ENCODE measurements around the gene EDIL3. TPM values are rescaled to one million over a fixed set of nuclear protein-coding genes. Genes with fewer than 3 reads are reported as not detected.

Gene EDIL3
- polyA plus RNA-seq, 1 donor (not counting 4 experiments of a cell fraction or from before 2014, with no cell fraction given): 0.34 TPM

DNA sequence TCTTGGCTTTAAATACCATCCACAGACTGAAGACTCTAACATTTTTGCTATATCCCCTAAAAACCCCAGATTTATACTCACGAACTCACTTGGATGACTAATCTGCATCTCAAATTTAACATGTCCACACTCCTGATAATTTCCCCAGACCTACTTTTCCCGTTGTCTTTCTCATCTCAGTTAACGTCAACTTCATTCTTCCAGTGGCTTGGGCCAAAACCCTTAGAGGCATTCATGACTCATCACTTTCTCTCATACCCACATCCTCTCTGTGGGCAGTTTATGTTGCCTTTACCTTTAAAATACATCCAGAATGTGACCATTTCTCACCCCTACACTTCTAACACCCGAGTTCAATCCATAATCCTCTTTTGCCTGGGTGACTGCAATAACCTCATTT, 96.7 kb downstream of the EDIL3 start:
- peaks cover 14% of the 10 kb centered on the region for H3K4me1 ChIP-seq (ENCODE audit: control insufficient read depth, extremely low read depth, insufficient read depth, low read length)
- no peak overlapping the region for H3K27ac ChIP-seq (ENCODE audit: control insufficient read depth, insufficient read depth, low read length)
- H3K27me3 ChIP-seq (ENCODE audit: control insufficient read depth, extremely low read depth, insufficient read depth, low read length): peaks cover 35% of the 10 kb centered on the region
- TF ChIP-seq, protein P1, sequence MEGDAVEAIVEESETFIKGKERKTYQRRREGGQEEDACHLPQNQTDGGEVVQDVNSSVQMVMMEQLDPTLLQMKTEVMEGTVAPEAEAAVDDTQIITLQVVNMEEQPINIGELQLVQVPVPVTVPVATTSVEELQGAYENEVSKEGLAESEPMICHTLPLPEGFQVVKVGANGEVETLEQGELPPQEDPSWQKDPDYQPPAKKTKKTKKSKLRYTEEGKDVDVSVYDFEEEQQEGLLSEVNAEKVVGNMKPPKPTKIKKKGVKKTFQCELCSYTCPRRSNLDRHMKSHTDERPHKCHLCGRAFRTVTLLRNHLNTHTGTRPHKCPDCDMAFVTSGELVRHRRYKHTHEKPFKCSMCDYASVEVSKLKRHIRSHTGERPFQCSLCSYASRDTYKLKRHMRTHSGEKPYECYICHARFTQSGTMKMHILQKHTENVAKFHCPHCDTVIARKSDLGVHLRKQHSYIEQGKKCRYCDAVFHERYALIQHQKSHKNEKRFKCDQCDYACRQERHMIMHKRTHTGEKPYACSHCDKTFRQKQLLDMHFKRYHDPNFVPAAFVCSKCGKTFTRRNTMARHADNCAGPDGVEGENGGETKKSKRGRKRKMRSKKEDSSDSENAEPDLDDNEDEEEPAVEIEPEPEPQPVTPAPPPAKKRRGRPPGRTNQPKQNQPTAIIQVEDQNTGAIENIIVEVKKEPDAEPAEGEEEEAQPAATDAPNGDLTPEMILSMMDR (optimal IDR thresholded peaks at IDR 0.05 in 1 of 3, IDR thresholded peaks at IDR 0.05 in 1 of 3, conservative IDR thresholded peaks at IDR 0.05 in 1 of 3; ENCODE audit: extremely low read depth in 1 of 3, insufficient read depth in 2 of 3, low read length in 3 of 3): no peak
- TF ChIP-seq EZH2 (IDR thresholded peaks at IDR 0.05; ENCODE audit: low read length): no peak
- H3K9ac ChIP-seq (ENCODE audit: control insufficient read depth, extremely low read depth, insufficient read depth, low read length): no peak overlapping the region
- H3K36me3 ChIP-seq (ENCODE audit: control insufficient read depth in 2 of 2, extremely low read depth in 1 of 2, insufficient read depth in 2 of 2, low read length in 2 of 2): no peaks in the 10 kb centered on the region
- no peaks in the 10 kb centered on the region for H3K79me2 ChIP-seq (ENCODE audit: control insufficient read depth, insufficient read depth, low read length)
- DNase-seq (ENCODE audit: low read depth, low spot score) (peak; percentile 5), FAIRE-seq (peak; percentile 80)
- H3K4me2 ChIP-seq (ENCODE audit: control insufficient read depth, extremely low read depth, insufficient read depth, low read depth, low read length): peak overlapping the region; percentile 42
- H3K4me3 ChIP-seq (ENCODE audit: control insufficient read depth in 2 of 3, extremely low read depth in 1 of 3, insufficient read depth in 2 of 3, low read depth in 1 of 3, low read length in 3 of 3): no peak overlapping the region
- dilution Hi-C loops (cut with MboI; ENCODE audit: extremely low pct_ligation_motif_present, low sequenced_read_pairs): no loop called here
- H3K9me1 ChIP-seq (ENCODE audit: control insufficient read depth, extremely low read depth, insufficient read depth, low read length): no peaks in the 10 kb centered on the region
- H4K20me1 ChIP-seq (ENCODE audit: control insufficient read depth, extremely low read depth, insufficient read depth, low read length): no peaks in the 10 kb centered on the region
- H3K9me3 ChIP-seq (ENCODE audit: control insufficient read depth, low read depth, low read length): no peaks in the 10 kb centered on the region
- H2AFZ ChIP-seq (ENCODE audit: control insufficient read depth, low read length): no peak overlapping the region

GRCh38 chr5:84286662-84287061, 98.0 kb downstream of the EDIL3 start:
- no peaks in the 10 kb centered on the region for H3K9me1 ChIP-seq (ENCODE audit: control insufficient read depth, extremely low read depth, insufficient read depth, low read length)
- no peak overlapping the region for H3K9ac ChIP-seq (ENCODE audit: control insufficient read depth, extremely low read depth, insufficient read depth, low read length)
- no peak overlapping the region for H3K4me2 ChIP-seq (ENCODE audit: control insufficient read depth, extremely low read depth, insufficient read depth, low read depth, low read length)
- dilution Hi-C loops (cut with MboI; ENCODE audit: extremely low pct_ligation_motif_present, low sequenced_read_pairs): no loop called here
- H3K9me3 ChIP-seq (ENCODE audit: control insufficient read depth, low read depth, low read length): no peaks in the 10 kb centered on the region
- peaks cover 37% of the 10 kb centered on the region for H3K27me3 ChIP-seq (ENCODE audit: control insufficient read depth, extremely low read depth, insufficient read depth, low read length)
- H3K27ac ChIP-seq (ENCODE audit: control insufficient read depth, insufficient read depth, low read length): no peak overlapping the region
- H3K36me3 ChIP-seq (ENCODE audit: control insufficient read depth in 2 of 2, extremely low read depth in 1 of 2, insufficient read depth in 2 of 2, low read length in 2 of 2): no peaks in the 10 kb centered on the region
- no peak overlapping the region for H3K4me3 ChIP-seq (ENCODE audit: control insufficient read depth in 2 of 3, extremely low read depth in 1 of 3, insufficient read depth in 2 of 3, low read depth in 1 of 3, low read length in 3 of 3)
- no peak for TF ChIP-seq EZH2 (IDR thresholded peaks at IDR 0.05; ENCODE audit: low read length)
- TF ChIP-seq, protein P1 (optimal IDR thresholded peaks at IDR 0.05 in 1 of 3, IDR thresholded peaks at IDR 0.05 in 1 of 3, conservative IDR thresholded peaks at IDR 0.05 in 1 of 3; ENCODE audit: extremely low read depth in 1 of 3, insufficient read depth in 2 of 3, low read length in 3 of 3): no peak
- no peak overlapping the region for H2AFZ ChIP-seq (ENCODE audit: control insufficient read depth, low read length)
- FAIRE-seq (no peak), DNase-seq (ENCODE audit: low read depth, low spot score) (no peak)
- no peaks in the 10 kb centered on the region for H3K79me2 ChIP-seq (ENCODE audit: control insufficient read depth, insufficient read depth, low read length)
- H3K4me1 ChIP-seq (ENCODE audit: control insufficient read depth, extremely low read depth, insufficient read depth, low read length): peaks cover 14% of the 10 kb centered on the region
- no peaks in the 10 kb centered on the region for H4K20me1 ChIP-seq (ENCODE audit: control insufficient read depth, extremely low read depth, insufficient read depth, low read length)

All from keratinocyte (primary cell).